ENCODE data around the gene LRRC4C.

- TF ChIP-seq, protein P1, sequence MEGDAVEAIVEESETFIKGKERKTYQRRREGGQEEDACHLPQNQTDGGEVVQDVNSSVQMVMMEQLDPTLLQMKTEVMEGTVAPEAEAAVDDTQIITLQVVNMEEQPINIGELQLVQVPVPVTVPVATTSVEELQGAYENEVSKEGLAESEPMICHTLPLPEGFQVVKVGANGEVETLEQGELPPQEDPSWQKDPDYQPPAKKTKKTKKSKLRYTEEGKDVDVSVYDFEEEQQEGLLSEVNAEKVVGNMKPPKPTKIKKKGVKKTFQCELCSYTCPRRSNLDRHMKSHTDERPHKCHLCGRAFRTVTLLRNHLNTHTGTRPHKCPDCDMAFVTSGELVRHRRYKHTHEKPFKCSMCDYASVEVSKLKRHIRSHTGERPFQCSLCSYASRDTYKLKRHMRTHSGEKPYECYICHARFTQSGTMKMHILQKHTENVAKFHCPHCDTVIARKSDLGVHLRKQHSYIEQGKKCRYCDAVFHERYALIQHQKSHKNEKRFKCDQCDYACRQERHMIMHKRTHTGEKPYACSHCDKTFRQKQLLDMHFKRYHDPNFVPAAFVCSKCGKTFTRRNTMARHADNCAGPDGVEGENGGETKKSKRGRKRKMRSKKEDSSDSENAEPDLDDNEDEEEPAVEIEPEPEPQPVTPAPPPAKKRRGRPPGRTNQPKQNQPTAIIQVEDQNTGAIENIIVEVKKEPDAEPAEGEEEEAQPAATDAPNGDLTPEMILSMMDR (IDR thresholded peaks at IDR 0.05) = no peak
- no peak for TF ChIP-seq POLR2A (IDR thresholded peaks at IDR 0.05)
Measured at GRCh38 chr11:41190437-41191082, 268.9 kb downstream of the LRRC4C start.
